ENCODE data around the gene GTF3C1. TPM values are rescaled to one million over a fixed set of nuclear protein-coding genes. Genes with fewer than 3 reads are reported as not detected.

The GTF3C1 gene
- total and polyA plus RNA-seq, 2 of the 13 experiments (the other 11 are each of a cell fraction or from before 2014, with no cell fraction given), result 29.2 to 72.7 TPM

- no peak overlapping the region for H3K4me3 ChIP-seq (replicated peaks in 1 of 3; ENCODE audit: insufficient read depth in 1 of 3, low read depth in 2 of 3, low read length in 3 of 3)
- no TSS peak for BruUV-seq (replicated peaks)
- FAIRE-seq (no peak), DNase-seq (ENCODE audit: low spot score) (no peak), ATAC-seq (no peak)
- no peaks in the 10 kb centered on the region for H3K79me2 ChIP-seq (ENCODE audit: insufficient read depth, low read length)
- H3K4me2 ChIP-seq (ENCODE audit: low read depth, low read length), result no peak overlapping the region
- 98% methylated on average over 7 of the region's 9 CpGs for WGBS (ENCODE audit: low lambda C conversion rate)
- TF ChIP-seq SAFB2 (CRISPR knock-in tag; IDR thresholded peaks at IDR 0.05; ENCODE audit: borderline replicate concordance, low read depth) (no peak), RFX5 (IDR thresholded peaks at IDR 0.05; ENCODE audit: low read depth, low read length) (no peak), ZNF431 (CRISPR knock-in tag; IDR thresholded peaks at IDR 0.05; ENCODE audit: borderline replicate concordance, low read depth) (no peak), ZNF704 (CRISPR knock-in tag; IDR thresholded peaks at IDR 0.05; ENCODE audit: borderline replicate concordance) (no peak), NR0B2 (CRISPR knock-in tag; IDR thresholded peaks at IDR 0.05) (no peak), HDAC1 (CRISPR knock-in tag; IDR thresholded peaks at IDR 0.05) (no peak), ZNF549 (CRISPR knock-in tag; IDR thresholded peaks at IDR 0.05) (no peak), POLR2A (IDR thresholded peaks at IDR 0.05; ENCODE audit: insufficient read depth in 1 of 2, low read depth in 2 of 2, low read length in 2 of 2) (peak in 1 of 2 experiments; percentile 22; a peak in 1 of 4 replicates), PREB (CRISPR knock-in tag; IDR thresholded peaks at IDR 0.05) (no peak), ATF4 (CRISPR knock-in tag; IDR thresholded peaks at IDR 0.05) (no peak), ZNF687 (CRISPR knock-in tag; IDR thresholded peaks at IDR 0.05) (0 out of 2 replicates have a peak, but pooled peaks have one; percentile 10)
- no peaks in the 10 kb centered on the region for H4K20me1 ChIP-seq (ENCODE audit: insufficient read depth, low read length)
- peaks cover 62 to 92% of the 10 kb centered on the region in 2 experiments for H3K36me3 ChIP-seq (replicated peaks in 1 of 2; ENCODE audit: control insufficient read depth in 1 of 2, insufficient read depth in 2 of 2, low read length in 2 of 2)
- POLR2A ChIA-PET, result no interaction called here
- H3K4me1 ChIP-seq (ENCODE audit: insufficient read depth, low read length), result peaks cover 32% of the 10 kb centered on the region
- intact Hi-C loops (cut with micrococcal nuclease; ENCODE audit: unreplicated experiment) (no loop called here), in situ Hi-C loops (cut with HindIII; ENCODE audit: extremely low pct_ligation_motif_present, low pct_unique_long_range_greater_than_20kb) (no loop called here)
- H3K9ac ChIP-seq (ENCODE audit: insufficient read depth, low read depth, low read length), result no peak overlapping the region
- CTCF ChIA-PET (ENCODE audit: low intra/inter-chr PET ratio, low total read pairs), result no interaction called here
- no peaks in the 10 kb centered on the region for H3K9me3 ChIP-seq (ENCODE audit: low read length)
- no peak overlapping the region for H3K27ac ChIP-seq (ENCODE audit: extremely low read length, insufficient read depth, low read length)
- H3K27me3 ChIP-seq (ENCODE audit: control insufficient read depth in 1 of 2, insufficient read depth in 2 of 2, low read length in 2 of 2), result no peaks in the 10 kb centered on the region
- H2AFZ ChIP-seq (ENCODE audit: low read length), result no peak overlapping the region
These were observed 76.4 kb downstream of the GTF3C1 start for GRCh38 chr16:27473101-27473900.

Measured in HepG2 (cell line).